Activated T-helper 2 cell treated with anti-CD3 and anti-CD28 coated beads, Interferon-gamma antibody, Interleukin-2, Interleukin-4, amounts not matched to agents 10 μg/mL and 5 μg/mL and 100 μg/mL, durations not matched to agents 14 hours and 24 hours and 36 hours (primary cell): ENCODE measurements around the gene FER. TPM values are rescaled to one million over a fixed set of nuclear protein-coding genes. Genes with fewer than 3 reads are reported as not detected.

Experiments used
- DNase-seq: peaks from one replicate; pipeline ENCODE4 v3.0.0; 2021; ENCODE audit warnings: low spot score
- H3K27ac Mint-ChIP-seq: one replicate; pipeline ENCODE4 v1.8.0; 2021; ENCODE audit warnings: mixed read lengths
- H3K27me3 Mint-ChIP-seq: one replicate; pipeline ENCODE4 v1.8.0; 2021; ENCODE audit warnings: low read depth, mixed read lengths
- H3K36me3 Mint-ChIP-seq: one replicate; pipeline ENCODE4 v1.8.0; 2021; ENCODE audit warnings: low read depth, mixed read lengths
- H3K4me1 Mint-ChIP-seq: one replicate; pipeline ENCODE4 v1.8.0; 2021; ENCODE audit warnings: low read depth, mixed read lengths
- H3K4me3 Mint-ChIP-seq: one replicate; pipeline ENCODE4 v1.8.0; 2021; ENCODE audit warnings: low read depth, mild to moderate bottlenecking, moderate library complexity, mixed read lengths
- H3K9me3 Mint-ChIP-seq: one replicate; pipeline ENCODE4 v1.8.0; 2021; ENCODE audit warnings: mixed read lengths
- intact Hi-C: fragments of 100-400 bp; cut with micrococcal nuclease; formaldehyde crosslinking; loops from one replicate; pipeline ENCODE4 v1.15.1; 2023
- total RNA-seq: library from RNA; stranded (reverse); gene quantifications from 2 replicates; pipeline ENCODE4 v1.2.3, GENCODE V29; 2022

FER gene
- total RNA-seq, 1 donor from 2014 or later, result 7.0 TPM

DNA sequence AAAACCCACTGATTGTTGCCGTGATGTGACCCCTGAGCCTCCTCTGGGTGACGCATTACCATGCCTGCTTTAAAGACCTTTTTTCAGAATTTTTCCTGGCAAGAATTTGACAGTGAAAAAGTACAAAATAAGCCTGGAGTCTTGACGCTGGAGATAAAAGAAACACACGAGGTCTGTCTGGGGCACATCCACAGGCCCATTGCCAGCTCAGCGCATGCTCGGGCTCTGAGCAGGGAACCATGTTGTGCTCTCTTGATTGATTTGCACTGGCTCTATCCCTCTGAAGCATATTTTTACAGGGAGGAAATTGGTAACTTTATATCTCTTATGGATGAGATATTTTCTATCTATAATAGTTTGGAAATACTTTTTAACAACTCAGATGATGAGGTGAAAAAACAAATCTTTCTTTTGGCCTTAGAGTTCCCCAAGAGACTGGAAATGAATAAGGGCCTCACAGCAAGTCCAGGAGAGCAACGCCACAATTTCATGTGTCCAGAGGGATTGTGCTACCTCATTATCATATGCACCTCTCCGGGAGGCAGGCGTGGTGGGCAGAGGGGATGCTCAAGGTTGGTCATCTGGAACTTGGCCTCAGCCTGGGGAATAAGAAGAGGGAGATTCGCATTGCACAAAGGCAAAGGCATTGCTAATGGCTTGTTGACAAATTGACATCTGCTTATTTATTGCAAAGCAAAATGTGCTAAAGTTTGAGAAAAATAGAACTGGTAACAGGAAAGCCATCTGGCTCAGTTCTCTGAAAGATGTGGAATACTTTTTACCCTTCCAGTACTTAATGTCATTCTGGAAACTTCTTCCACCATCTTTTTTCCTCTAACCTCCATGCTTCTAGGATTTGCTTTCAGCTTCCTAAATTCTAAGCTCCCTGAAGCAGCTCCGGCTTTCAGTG is 478.3 kb downstream of the FER start:
- Mint-ChIP-seq H3K4me1 (no peaks in the 10 kb centered on the region), H3K4me3 (no peak overlapping the region), H3K36me3 (no peaks in the 10 kb centered on the region), H3K27ac (no peak overlapping the region), H3K27me3 (no peaks in the 10 kb centered on the region), H3K9me3 (no peaks in the 10 kb centered on the region)
- intact Hi-C loops, result no loop called here
- no peak for DNase-seq

DNA sequence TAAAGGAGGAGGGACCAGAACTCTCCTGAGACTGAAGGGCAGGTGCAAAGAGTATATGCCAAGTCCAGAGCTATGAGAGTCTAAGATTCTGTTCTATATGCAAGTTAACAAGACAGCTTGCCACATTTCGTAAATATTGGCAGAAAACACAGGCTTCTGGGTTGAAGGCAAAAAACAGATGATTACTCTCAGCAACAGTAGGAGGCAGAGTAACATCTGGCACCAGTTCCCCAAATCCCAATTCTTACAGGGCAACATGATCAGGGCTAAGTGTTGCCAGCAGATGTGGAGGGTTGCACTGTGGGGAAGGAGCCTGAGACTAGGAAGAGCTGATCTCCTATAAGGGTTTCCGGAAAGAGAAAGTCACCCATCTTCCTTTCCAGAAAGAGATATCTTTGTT is 482.7 kb downstream of the FER start:
- Mint-ChIP-seq H3K4me1 (no peaks in the 10 kb centered on the region), H3K9me3 (no peaks in the 10 kb centered on the region), H3K36me3 (no peaks in the 10 kb centered on the region), H3K4me3 (no peak overlapping the region), H3K27ac (no peak overlapping the region), H3K27me3 (peaks cover 2% of the 10 kb centered on the region)
- intact Hi-C loops, result no loop called here
- DNase-seq, result no peak

DNA sequence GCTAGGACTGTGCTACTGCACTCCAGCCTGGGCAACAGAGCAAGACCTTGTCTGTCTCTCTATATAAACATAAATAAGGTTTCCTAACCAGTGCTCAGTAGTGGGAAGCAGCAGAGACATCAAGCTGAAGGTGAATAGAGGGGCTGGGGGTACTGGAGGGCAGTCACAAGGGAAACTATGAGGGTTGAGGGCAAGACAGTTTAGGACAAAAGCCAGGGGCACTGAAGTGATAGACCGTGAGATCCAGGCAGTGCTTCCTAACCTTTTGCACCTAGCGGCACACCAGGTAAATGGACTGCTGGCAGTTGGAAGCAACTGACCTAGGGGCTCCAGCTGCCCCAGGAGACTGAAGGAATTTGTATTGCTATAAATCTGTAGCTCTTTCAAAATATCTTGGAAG is 483.6 kb downstream of the FER start:
- Mint-ChIP-seq H3K36me3 (no peaks in the 10 kb centered on the region), H3K4me3 (no peak overlapping the region), H3K27ac (no peak overlapping the region), H3K27me3 (peaks cover 6% of the 10 kb centered on the region), H3K9me3 (peaks cover 4% of the 10 kb centered on the region), H3K4me1 (no peaks in the 10 kb centered on the region)
- intact Hi-C loops, result no loop called here
- DNase-seq, result no peak

DNA sequence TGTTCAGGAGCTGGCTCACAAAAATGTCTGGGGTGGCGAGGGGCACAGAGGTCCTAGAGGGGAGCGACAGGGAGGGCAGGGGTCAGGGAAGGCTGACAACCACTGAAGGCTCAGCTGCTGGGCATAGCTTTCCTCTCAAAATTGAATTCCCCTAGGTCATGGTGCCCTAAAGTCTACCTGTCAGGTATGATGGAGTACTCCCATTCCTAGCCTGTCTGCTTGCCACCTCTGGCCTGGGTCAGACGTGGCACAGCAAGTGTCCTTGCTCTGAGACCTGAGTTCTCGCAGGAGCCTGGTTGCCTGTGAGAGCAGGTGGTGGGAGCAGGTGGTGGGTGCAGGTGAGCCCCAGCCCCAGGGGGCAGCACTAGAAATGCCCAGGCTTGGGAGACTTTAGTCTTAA is 486.7 kb downstream of the FER start:
- intact Hi-C loops, result no loop called here

DNA sequence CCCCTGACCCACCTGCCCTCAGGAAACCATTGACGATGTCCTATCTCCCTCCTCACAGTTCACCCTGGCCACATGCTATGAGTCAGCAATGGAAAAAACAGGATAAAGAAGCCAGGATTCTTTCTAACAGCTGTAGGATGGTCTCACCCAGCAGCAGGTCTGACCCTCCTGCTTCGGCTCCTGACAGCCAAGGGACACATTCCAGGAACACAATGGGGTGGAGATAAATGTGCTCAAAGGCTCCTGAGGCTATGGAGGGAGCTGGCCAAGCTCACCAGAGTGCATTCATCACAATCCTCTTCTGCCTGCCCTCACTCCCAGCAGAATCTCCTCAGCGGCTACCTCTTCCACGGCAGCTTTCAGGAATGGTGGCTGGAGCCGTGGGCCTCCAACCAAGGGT is 491.8 kb downstream of the FER start:
- intact Hi-C loops, result no loop called here
- peaks cover 5% of the 10 kb centered on the region for H3K9me3 Mint-ChIP-seq
- peaks cover 8% of the 10 kb centered on the region for H3K4me1 Mint-ChIP-seq
- no peak overlapping the region for H3K4me3 Mint-ChIP-seq
- no peaks in the 10 kb centered on the region for H3K36me3 Mint-ChIP-seq
- no peak for DNase-seq
- H3K27me3 Mint-ChIP-seq, result peaks cover 21% of the 10 kb centered on the region
- H3K27ac Mint-ChIP-seq, result no peak overlapping the region

More for the DNA sequence above, 486.7 kb downstream of the FER start:
- Mint-ChIP-seq H3K4me3 (no peak overlapping the region), H3K9me3 (peaks cover 5% of the 10 kb centered on the region), H3K36me3 (no peaks in the 10 kb centered on the region), H3K4me1 (no peaks in the 10 kb centered on the region), H3K27me3 (peaks cover 13% of the 10 kb centered on the region), H3K27ac (no peak overlapping the region)
- no peak for DNase-seq

DNA sequence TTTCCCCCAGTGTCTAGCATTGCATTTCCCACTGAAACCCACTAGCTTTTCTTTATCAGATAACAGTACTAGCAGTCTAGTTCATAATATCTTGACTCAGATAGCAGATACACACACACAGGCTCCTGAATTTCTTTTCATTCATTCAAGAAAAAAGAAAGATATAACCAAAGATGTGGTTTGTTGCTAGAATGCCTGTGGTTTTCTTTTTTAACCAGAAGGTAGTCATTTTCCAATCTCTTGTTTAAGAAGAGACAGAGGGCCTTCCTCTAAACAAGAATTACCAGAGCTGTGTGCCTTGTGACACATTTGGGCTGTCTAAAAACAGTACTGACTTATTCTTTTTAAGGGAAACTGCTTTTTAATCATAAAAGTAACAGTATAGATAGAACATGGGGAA is 494.8 kb downstream of the FER start:
- peaks cover 18% of the 10 kb centered on the region for H3K9me3 Mint-ChIP-seq
- peaks cover 8% of the 10 kb centered on the region for H3K4me1 Mint-ChIP-seq
- H3K36me3 Mint-ChIP-seq, result no peaks in the 10 kb centered on the region
- no peak for DNase-seq
- no peak overlapping the region for H3K4me3 Mint-ChIP-seq
- no peak overlapping the region for H3K27ac Mint-ChIP-seq
- peaks cover 18% of the 10 kb centered on the region for H3K27me3 Mint-ChIP-seq
- intact Hi-C loops, result no loop called here

DNA sequence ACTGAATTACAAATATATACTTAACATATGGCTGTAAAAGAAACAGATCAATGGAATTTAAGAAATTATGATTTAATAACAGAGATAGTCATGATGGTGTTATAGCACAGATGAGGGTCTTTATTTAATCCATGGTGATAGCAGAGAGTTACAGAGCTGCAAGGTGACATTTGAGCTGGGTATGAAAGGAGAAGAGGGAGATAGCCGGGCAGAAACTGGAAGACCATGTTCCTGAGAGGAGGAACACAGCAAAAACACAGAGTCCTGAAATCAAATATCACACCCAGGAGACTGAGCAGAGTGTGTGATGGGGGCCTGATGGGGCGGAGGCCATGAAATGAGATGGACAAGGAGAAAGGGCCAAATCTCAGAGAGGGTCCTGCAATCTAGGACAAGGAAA is 498.7 kb downstream of the FER start:
- no peak for DNase-seq
- Mint-ChIP-seq H3K9me3 (peaks cover 18% of the 10 kb centered on the region), H3K27me3 (peaks cover 4% of the 10 kb centered on the region), H3K4me3 (no peak overlapping the region), H3K36me3 (no peaks in the 10 kb centered on the region), H3K4me1 (peaks cover 8% of the 10 kb centered on the region), H3K27ac (no peak overlapping the region)
- intact Hi-C loops, result no loop called here
